Iris pigment epithelial cell (primary cell): ENCODE results near the gene TMEM170A.

Source experiments
- DNase-seq: peaks from one replicate; pipeline ENCODE4 v3.0.0-alpha.2; 2011; ENCODE audit warnings: low read depth

TMEM170A gene

GRCh38 chr16:75401691-75402090 lies 62.8 kb downstream of the TMEM170A start:
- no peak for DNase-seq

- DNase-seq = no peak
Measured at GRCh38 chr16:75398333-75398732, 66.2 kb downstream of the TMEM170A start.

- DNase-seq = no peak
Measured at GRCh38 chr16:75394941-75395340, 69.5 kb downstream of the TMEM170A start.
